Sigmoid colon (tissue), 7 donors: ENCODE measurements around the gene AACS. TPM values are rescaled to one million over a fixed set of nuclear protein-coding genes. Genes with fewer than 3 reads are reported as not detected.
A peak's percentile ranks its signal among the peaks of the same experiment; 100 is the strongest.

Experiments used
- DNase-seq: peaks from one replicate; pipeline ENCODE4 v3.0.0-alpha.2; 2019
- H3K27ac ChIP-seq, 4 donors: fragments of 200-600 bp; sonication (generic); one replicate each; pipeline ENCODE4 v1.5.1; 2016 to 2019; ENCODE audit warnings: mild to moderate bottlenecking in 1 of 4
- H3K27me3 ChIP-seq, 3 donors: fragments of 200-600 bp; sonication (generic); one replicate each; pipeline ENCODE4 v1.5.1; 2019; ENCODE audit warnings: mild to moderate bottlenecking in 1 of 3
- H3K36me3 ChIP-seq, 4 donors: fragments of 200-600 bp; sonication (generic); one replicate each; pipeline ENCODE4 v1.5.1; 2016 to 2019
- H3K4me1 ChIP-seq, 4 donors: fragments of 200-600 bp; sonication (generic); one replicate each; pipeline ENCODE4 v1.5.1; 2017 to 2019
- H3K4me3 ChIP-seq, 4 donors: fragments of 200-600 bp; sonication (generic); one replicate each; pipeline ENCODE4 v1.5.1; 2017 to 2019; ENCODE audit warnings: mild to moderate bottlenecking in 2 of 4, moderate library complexity in 1 of 4
- H3K9me3 ChIP-seq, 4 donors: fragments of 200-600 bp in 3 of 4; sonication (generic) in 3 of 4; one replicate each; pipeline versions ENCODE4 v1.5.1 to v1.6.1; 2013 to 2019
- EP300 ChIP-seq, 4 donors: sonication (generic); formaldehyde crosslinking; IDR thresholded peaks; one replicate each; pipeline ENCODE4 v1.6.1; 2017; ENCODE audit warnings: antibody characterized with exemption in 4 of 4
- POLR2A ChIP-seq, 2 donors: fragments of 450-650 bp; IDR thresholded peaks; one replicate each; pipeline ENCODE4 v1.6.1; 2016; ENCODE audit warnings: antibody characterized with exemption in 2 of 2, mild to moderate bottlenecking in 2 of 2, moderate library complexity in 2 of 2
- POLR2AphosphoS5 ChIP-seq, 4 donors: sonication (generic); formaldehyde crosslinking; IDR thresholded peaks; one replicate each; pipeline ENCODE4 v1.6.1; 2017; ENCODE audit warnings: antibody characterized with exemption in 4 of 4
- WGBS, 2 donors: extraction: QIAGEN DNeasy Blood & Tissue Kit; methylation state at CpG; one replicate each; pipeline ENCODE4 v1.1.7; 2013; 5-methylcytosine and 5-hydroxymethylcytosine counted together
- intact Hi-C: fragments of 100-400 bp; cut with DNase I; formaldehyde crosslinking; loops from one replicate; pipeline ENCODE4 v1.15.1; 2023
- polyA plus RNA-seq, 3 donors: library from polyadenylated mRNA; stranded (reverse); fragments of 200-250 nt; gene quantifications; one replicate each; pipeline ENCODE4 v1.2.3, GENCODE V29; 2013
- total RNA-seq, 4 donors: library from RNA; depleted of rRNA; stranded (reverse); fragments of >200 nt; gene quantifications; one replicate each; pipeline ENCODE4 v1.1.0, GENCODE V29; 2016
- TF ChIP-seq, protein P1 (sequence below), 4 experiments: fragments of 450-650 bp in 3 of 4; fragments of 200-600 bp in 1 of 4; IDR thresholded peaks; one replicate each; pipeline ENCODE4 v1.5.1; 2016 to 2019; ENCODE audit warnings: antibody characterized with exemption in 4 of 4, mild to moderate bottlenecking in 3 of 4, moderate library complexity in 2 of 4
- donor health status: healthy with polysubstance abuse.
- donor health status: Bipolar disorder and iron deficiency.
- donor health status: healthy.

AACS gene
- total and polyA plus RNA-seq, 7 donors = 8.1 to 38.0 (median 12.7) TPM

DNA sequence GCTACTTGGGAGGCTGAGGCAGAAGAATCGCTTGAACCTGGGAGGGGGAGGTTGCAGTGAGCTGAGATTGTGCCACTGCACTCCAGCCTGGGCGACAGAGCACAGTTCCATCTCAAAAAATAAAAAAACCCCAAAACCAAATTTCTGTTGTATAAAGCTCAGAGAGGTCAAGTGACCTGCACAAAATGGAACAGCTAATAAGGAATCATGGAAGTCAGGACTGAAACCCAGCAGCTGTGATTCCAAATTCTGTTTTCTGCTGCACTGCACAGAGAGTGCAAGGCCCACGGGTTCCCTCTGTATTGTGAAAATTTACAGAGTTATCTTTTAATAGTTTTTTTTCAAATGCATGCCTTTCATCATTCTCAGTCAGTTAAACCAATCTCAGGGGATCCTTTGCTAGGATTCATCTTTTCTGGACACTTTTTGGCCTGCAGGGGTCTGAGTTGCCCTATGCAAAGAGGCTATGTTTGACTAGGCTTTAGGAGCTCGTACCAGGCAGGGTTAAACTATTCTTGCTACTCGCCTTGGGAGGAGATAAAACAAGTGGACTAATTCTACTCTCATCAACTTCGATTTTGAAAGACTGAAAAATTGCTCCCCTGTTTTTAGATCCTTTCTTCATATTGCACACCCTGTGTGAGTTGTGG lies 26.1 kb upstream of the AACS start:
- no peaks in the 10 kb centered on the region for H3K4me1 ChIP-seq
- peak; percentile 2 for DNase-seq
- no peaks in the 10 kb centered on the region for H3K9me3 ChIP-seq
- no peaks in the 10 kb centered on the region for H3K27me3 ChIP-seq
- intact Hi-C loops = no loop called here
- no peak overlapping the region for H3K4me3 ChIP-seq
- H3K27ac ChIP-seq = no peak overlapping the region
- WGBS, 2 donors = 76 to 82% methylated on average over 6 of the region's 6 CpGs
- no peaks in the 10 kb centered on the region for H3K36me3 ChIP-seq
- TF ChIP-seq POLR2AphosphoS5 (IDR thresholded peaks at IDR 0.05) = no peak
- TF ChIP-seq EP300 (IDR thresholded peaks at IDR 0.05) = no peak
- TF ChIP-seq, protein P1, sequence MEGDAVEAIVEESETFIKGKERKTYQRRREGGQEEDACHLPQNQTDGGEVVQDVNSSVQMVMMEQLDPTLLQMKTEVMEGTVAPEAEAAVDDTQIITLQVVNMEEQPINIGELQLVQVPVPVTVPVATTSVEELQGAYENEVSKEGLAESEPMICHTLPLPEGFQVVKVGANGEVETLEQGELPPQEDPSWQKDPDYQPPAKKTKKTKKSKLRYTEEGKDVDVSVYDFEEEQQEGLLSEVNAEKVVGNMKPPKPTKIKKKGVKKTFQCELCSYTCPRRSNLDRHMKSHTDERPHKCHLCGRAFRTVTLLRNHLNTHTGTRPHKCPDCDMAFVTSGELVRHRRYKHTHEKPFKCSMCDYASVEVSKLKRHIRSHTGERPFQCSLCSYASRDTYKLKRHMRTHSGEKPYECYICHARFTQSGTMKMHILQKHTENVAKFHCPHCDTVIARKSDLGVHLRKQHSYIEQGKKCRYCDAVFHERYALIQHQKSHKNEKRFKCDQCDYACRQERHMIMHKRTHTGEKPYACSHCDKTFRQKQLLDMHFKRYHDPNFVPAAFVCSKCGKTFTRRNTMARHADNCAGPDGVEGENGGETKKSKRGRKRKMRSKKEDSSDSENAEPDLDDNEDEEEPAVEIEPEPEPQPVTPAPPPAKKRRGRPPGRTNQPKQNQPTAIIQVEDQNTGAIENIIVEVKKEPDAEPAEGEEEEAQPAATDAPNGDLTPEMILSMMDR (IDR thresholded peaks at IDR 0.05) = no peak
- no peak for TF ChIP-seq POLR2A (IDR thresholded peaks at IDR 0.05)

DNA sequence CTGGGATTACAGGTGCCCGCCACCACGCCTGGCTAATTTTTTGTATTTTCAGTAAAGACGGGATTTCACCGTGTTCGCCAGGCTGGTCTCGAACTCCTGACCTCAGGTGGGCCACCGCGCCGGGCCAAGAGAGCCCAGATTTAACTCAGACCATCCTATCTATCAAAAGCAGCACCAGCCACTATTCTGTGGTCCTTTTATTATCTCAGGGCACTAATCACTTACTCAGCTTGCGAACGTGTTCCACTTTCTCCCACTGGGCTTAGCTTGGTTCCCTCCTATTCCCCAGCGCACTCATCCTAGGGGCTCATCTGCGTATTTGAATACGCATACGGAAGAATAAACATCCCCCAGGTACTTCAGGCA lies 16.2 kb upstream of the AACS start:
- Histone ChIP-seq H3K9me3 (no peaks in the 10 kb centered on the region), H3K27me3 (no peaks in the 10 kb centered on the region), H3K4me3 (peak overlapping the region; percentile 31 to 56 (median 53)), H3K4me1 (peaks cover 0 to 10% (median 5%) of the 10 kb centered on the region in 4 donors), H3K27ac (peak overlapping the region in 3 of 4 donors; percentile 24 to 47 (median 38)), H3K36me3 (no peaks in the 10 kb centered on the region)
- no peak for TF ChIP-seq POLR2A (IDR thresholded peaks at IDR 0.05)
- no peak for TF ChIP-seq POLR2AphosphoS5 (IDR thresholded peaks at IDR 0.05)
- TF ChIP-seq, protein P1 (IDR thresholded peaks at IDR 0.05) = no peak
- no peak for TF ChIP-seq EP300 (IDR thresholded peaks at IDR 0.05)
- intact Hi-C loops = loop anchor here (1.0 kb wide), 1 partner anchor 16 kb away; the partner anchor contains the start of gene AACS
- WGBS, 2 donors = 50 to 55% methylated on average over 15 of the region's 15 CpGs
- DNase-seq = peak; percentile 51

DNA sequence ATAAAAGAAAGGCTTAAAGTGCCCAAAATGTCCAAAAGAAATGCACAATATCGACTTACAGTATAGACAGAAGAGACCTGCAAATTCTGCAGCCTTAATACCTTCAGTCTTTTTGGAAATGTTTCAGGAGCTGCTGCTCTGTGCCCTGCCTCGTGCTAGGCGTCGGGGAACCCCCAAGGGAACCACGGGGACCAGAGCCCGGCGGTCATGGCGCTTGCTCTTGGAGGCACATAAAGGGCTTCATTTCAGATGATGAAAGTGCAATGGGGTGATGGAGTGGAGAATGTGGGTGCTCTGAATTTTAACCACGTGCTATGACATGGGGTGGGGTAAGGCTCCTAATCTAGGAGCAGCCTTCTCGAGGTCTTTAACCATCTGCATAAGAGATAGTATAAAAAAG lies 14.8 kb upstream of the AACS start:
- Histone ChIP-seq H3K27me3 (no peaks in the 10 kb centered on the region), H3K4me1 (peaks cover 0 to 10% (median 5%) of the 10 kb centered on the region in 4 donors), H3K27ac (no peak overlapping the region), H3K36me3 (no peaks in the 10 kb centered on the region), H3K9me3 (no peaks in the 10 kb centered on the region), H3K4me3 (no peak overlapping the region)
- TF ChIP-seq, protein P1 (IDR thresholded peaks at IDR 0.05) = no peak
- TF ChIP-seq EP300 (IDR thresholded peaks at IDR 0.05) (no peak), POLR2AphosphoS5 (IDR thresholded peaks at IDR 0.05) (no peak), POLR2A (IDR thresholded peaks at IDR 0.05) (no peak)
- DNase-seq = peak; percentile 54
- 85 to 89% methylated on average over 10 of the region's 10 CpGs for WGBS, 2 donors
- intact Hi-C loops = no loop called here

DNA sequence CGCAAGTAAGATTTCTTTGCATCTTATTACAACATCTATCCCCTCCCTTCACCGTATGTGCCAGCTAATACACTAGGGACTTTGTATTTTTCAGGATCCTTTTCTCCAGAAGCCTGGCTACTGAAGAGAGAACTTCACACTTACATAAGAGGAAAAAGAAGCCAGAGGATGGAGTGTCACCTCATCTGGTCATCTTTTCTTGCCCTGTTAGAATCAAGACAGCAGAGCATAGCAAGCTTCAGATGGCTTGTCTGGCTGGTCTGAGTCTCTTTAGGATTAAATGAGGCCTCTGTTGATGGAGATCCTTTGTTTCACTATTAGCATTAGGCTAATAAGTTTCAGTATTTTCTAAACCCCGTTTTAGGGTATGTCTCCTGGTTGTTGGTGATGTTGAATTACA lies 14.4 kb upstream of the AACS start:
- no peak for DNase-seq
- no peaks in the 10 kb centered on the region for H3K36me3 ChIP-seq
- no peaks in the 10 kb centered on the region for H3K27me3 ChIP-seq
- H3K4me1 ChIP-seq = peaks cover 0 to 10% (median 5%) of the 10 kb centered on the region in 4 donors
- H3K27ac ChIP-seq = no peak overlapping the region
- no peak for TF ChIP-seq EP300 (IDR thresholded peaks at IDR 0.05)
- no peak for TF ChIP-seq POLR2A (IDR thresholded peaks at IDR 0.05)
- TF ChIP-seq, protein P1 (IDR thresholded peaks at IDR 0.05) = no peak
- TF ChIP-seq POLR2AphosphoS5 (IDR thresholded peaks at IDR 0.05) = no peak
- intact Hi-C loops = no loop called here
- no peaks in the 10 kb centered on the region for H3K9me3 ChIP-seq
- 64 to 78% methylated on average over 3 of the region's 3 CpGs for WGBS, 2 donors
- H3K4me3 ChIP-seq = no peak overlapping the region

DNA sequence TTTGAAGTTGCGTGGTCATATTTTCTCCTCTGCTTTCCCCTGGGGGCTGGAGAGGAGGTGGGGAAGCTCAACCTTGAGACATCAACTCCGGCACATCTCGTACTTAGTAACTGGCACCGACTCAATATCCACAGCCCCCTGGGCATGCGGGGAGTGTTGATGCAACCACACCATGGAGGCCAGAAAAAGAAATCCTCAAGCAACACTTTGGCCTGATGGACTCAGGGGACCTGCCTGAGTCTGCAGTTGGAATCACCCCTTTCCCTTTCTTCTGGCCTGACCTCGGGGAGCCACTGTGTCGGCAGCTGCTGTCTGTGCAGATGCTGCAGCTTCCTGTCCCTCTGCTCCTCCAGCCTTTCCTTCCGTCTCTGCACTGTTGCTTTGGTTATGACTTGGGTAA lies 11.4 kb upstream of the AACS start:
- TF ChIP-seq POLR2AphosphoS5 (IDR thresholded peaks at IDR 0.05) = no peak
- DNase-seq = no peak
- Histone ChIP-seq H3K4me1 (peaks cover 0 to 10% (median 5%) of the 10 kb centered on the region in 4 donors), H3K9me3 (no peaks in the 10 kb centered on the region), H3K27me3 (no peaks in the 10 kb centered on the region), H3K36me3 (no peaks in the 10 kb centered on the region), H3K27ac (no peak overlapping the region), H3K4me3 (no peak overlapping the region)
- 79 to 86% methylated on average over 8 of the region's 8 CpGs for WGBS, 2 donors
- intact Hi-C loops = no loop called here
